Measurements from ENCODE around the gene KAZN.
A peak's percentile ranks its signal among the peaks of the same experiment; 100 is the strongest.

Gene KAZN

GRCh38 chr1:14937288-14937949, 338.9 kb downstream of the KAZN start:
- no peak for DNase-seq (ENCODE audit: low read depth)
- no peak for TF ChIP-seq CTCF (IDR thresholded peaks at IDR 0.05; ENCODE audit: low read length, missing control alignments)
- no peak overlapping the region for H3K4me3 ChIP-seq (replicated peaks; ENCODE audit: low read depth, low read length)

GRCh38 chr1:14939527-14940284, 341.2 kb downstream of the KAZN start:
- peak; percentile 44 for DNase-seq (ENCODE audit: low read depth)
- no peak overlapping the region for H3K4me3 ChIP-seq (replicated peaks; ENCODE audit: low read depth, low read length)
- no peak for TF ChIP-seq CTCF (IDR thresholded peaks at IDR 0.05; ENCODE audit: low read length, missing control alignments)

GRCh38 chr1:14940285-14940870, 341.9 kb downstream of the KAZN start:
- no peak for DNase-seq (ENCODE audit: low read depth)
- no peak for TF ChIP-seq CTCF (IDR thresholded peaks at IDR 0.05; ENCODE audit: low read length, missing control alignments)
- no peak overlapping the region for H3K4me3 ChIP-seq (replicated peaks; ENCODE audit: low read depth, low read length)

- DNase-seq (ENCODE audit: low read depth) = no peak
- H3K4me3 ChIP-seq (replicated peaks; ENCODE audit: low read depth, low read length) = no peak overlapping the region
- TF ChIP-seq CTCF (IDR thresholded peaks at IDR 0.05; ENCODE audit: low read length, missing control alignments) = no peak
Observed at GRCh38 chr1:14941864-14942263, 343.4 kb downstream of the KAZN start.

GRCh38 chr1:14944471-14944985, 346.0 kb downstream of the KAZN start:
- DNase-seq (ENCODE audit: low read depth) = no peak
- H3K4me3 ChIP-seq (replicated peaks; ENCODE audit: low read depth, low read length) = no peak overlapping the region

More at GRCh38 chr1:14944471-14944985, 346.0 kb downstream of the KAZN start:
- no peak for TF ChIP-seq CTCF (IDR thresholded peaks at IDR 0.05; ENCODE audit: low read length, missing control alignments)

All from fibroblast of pulmonary artery (primary cell).